Measurements from ENCODE around the gene CFAP61.

Gene CFAP61

GRCh38 chr20:20248620-20249200 is 196.4 kb downstream of the CFAP61 start:
- in situ Hi-C loops (cut with HindIII; ENCODE audit: low pct_ligation_motif_present, low sequenced_read_pairs), result no loop called here
- TF ChIP-seq CTCF (IDR thresholded peaks at IDR 0.05; ENCODE audit: low read depth, low read length, missing control alignments), result no peak
- Histone ChIP-seq H3K27me3 (replicated peaks) (no peaks in the 10 kb centered on the region), H3K27ac (no peak overlapping the region), H3K36me3 (replicated peaks) (no peaks in the 10 kb centered on the region), H3K4me3 (ENCODE audit: low read depth, low read length) (no peak overlapping the region)
- DNase-seq, result no peak

- Histone ChIP-seq H3K27me3 (replicated peaks) (no peaks in the 10 kb centered on the region), H3K4me3 (ENCODE audit: low read depth, low read length) (no peak overlapping the region), H3K36me3 (replicated peaks) (no peaks in the 10 kb centered on the region), H3K27ac (no peak overlapping the region)
- no peak for DNase-seq
- TF ChIP-seq CTCF (IDR thresholded peaks at IDR 0.05; ENCODE audit: low read depth, low read length, missing control alignments), result no peak
- in situ Hi-C loops (cut with HindIII; ENCODE audit: low pct_ligation_motif_present, low sequenced_read_pairs), result no loop called here
Measured at GRCh38 chr20:20251317-20251716, 199.0 kb downstream of the CFAP61 start.

GRCh38 chr20:20251836-20252235 is 199.5 kb downstream of the CFAP61 start:
- no peak overlapping the region for H3K4me3 ChIP-seq (ENCODE audit: low read depth, low read length)
- in situ Hi-C loops (cut with HindIII; ENCODE audit: low pct_ligation_motif_present, low sequenced_read_pairs), result no loop called here
- DNase-seq, result no peak
- H3K27ac ChIP-seq, result no peak overlapping the region
- TF ChIP-seq CTCF (IDR thresholded peaks at IDR 0.05; ENCODE audit: low read depth, low read length, missing control alignments), result no peak
- H3K27me3 ChIP-seq (replicated peaks), result no peaks in the 10 kb centered on the region
- no peaks in the 10 kb centered on the region for H3K36me3 ChIP-seq (replicated peaks)

DNA sequence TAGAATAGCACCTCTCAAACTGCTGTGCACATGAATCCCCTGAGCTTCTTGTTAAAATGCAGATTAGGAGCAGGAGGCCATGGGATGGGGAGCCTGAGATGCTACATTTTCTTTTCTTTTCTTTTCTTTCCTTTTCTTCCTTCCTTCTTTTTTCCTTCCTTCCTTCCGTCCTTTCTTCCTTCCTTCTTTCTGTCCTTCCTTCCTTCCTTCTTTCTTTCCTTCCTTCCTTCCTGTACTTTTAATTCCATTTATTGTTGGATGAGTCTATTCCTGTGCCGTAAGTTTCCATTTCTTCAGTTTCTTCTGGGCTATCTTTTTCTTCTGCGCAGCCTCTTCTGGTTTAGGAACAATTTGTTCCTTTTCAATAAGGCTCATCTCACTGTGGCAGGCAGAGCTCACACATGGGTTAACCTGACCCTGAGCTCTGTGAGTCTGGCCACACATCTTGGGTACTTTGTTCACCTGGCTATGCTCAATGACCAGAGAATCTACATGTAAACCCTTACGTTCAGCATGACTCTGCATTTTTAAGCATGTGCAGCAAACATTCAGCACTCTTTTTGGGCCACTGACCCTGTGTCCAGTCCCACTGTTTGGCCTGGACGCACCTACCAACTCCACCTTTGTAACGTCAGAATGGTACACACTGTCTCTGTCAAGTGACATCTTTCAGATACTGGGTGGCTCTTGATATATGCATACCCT is 200.9 kb downstream of the CFAP61 start:
- in situ Hi-C loops (cut with HindIII; ENCODE audit: low pct_ligation_motif_present, low sequenced_read_pairs), result no loop called here
- no peaks in the 10 kb centered on the region for H3K27me3 ChIP-seq (replicated peaks)

DNA sequence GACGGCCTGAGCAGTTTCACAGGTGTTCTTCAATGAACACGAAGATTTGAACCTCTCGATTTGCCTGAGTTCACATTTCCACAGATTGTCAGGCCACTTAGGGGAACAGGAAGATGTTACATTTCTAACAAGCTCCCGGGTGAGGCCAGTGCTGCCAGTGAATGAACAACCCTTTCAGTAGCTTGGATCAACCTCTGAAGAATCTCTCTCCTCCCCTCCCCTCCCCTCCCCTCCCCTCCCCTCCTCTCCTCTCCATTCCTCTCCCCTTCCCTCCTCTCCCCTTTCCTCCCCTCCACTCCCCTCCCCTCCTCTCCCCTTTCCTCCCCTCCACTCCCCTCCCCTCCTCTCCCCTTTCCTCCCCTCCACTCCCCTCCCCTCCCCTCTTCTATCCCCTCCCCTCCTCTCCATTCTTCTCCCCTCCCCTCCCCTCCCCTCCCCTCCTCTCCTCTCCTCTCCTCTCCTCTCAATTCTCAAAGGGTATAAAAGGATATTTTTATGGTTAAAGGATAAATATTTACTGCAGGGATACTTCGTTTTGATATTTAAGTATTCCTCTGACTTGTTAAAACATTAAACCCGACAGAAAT is 201.5 kb downstream of the CFAP61 start:
- DNase-seq, result no peak
- no peak overlapping the region for H3K4me3 ChIP-seq (ENCODE audit: low read depth, low read length)
- no peaks in the 10 kb centered on the region for H3K36me3 ChIP-seq (replicated peaks)
- no peak for TF ChIP-seq CTCF (IDR thresholded peaks at IDR 0.05; ENCODE audit: low read depth, low read length, missing control alignments)
- no peaks in the 10 kb centered on the region for H3K27me3 ChIP-seq (replicated peaks)
- H3K27ac ChIP-seq, result no peak overlapping the region
- in situ Hi-C loops (cut with HindIII; ENCODE audit: low pct_ligation_motif_present, low sequenced_read_pairs), result no loop called here

More for the DNA sequence above, 200.9 kb downstream of the CFAP61 start:
- H3K27ac ChIP-seq, result no peak overlapping the region
- TF ChIP-seq CTCF (IDR thresholded peaks at IDR 0.05; ENCODE audit: low read depth, low read length, missing control alignments), result no peak
- H3K4me3 ChIP-seq (ENCODE audit: low read depth, low read length), result no peak overlapping the region
- no peaks in the 10 kb centered on the region for H3K36me3 ChIP-seq (replicated peaks)
- DNase-seq, result no peak
